ENCODE measurements around the gene RAPGEF3.

Gene RAPGEF3

DNA sequence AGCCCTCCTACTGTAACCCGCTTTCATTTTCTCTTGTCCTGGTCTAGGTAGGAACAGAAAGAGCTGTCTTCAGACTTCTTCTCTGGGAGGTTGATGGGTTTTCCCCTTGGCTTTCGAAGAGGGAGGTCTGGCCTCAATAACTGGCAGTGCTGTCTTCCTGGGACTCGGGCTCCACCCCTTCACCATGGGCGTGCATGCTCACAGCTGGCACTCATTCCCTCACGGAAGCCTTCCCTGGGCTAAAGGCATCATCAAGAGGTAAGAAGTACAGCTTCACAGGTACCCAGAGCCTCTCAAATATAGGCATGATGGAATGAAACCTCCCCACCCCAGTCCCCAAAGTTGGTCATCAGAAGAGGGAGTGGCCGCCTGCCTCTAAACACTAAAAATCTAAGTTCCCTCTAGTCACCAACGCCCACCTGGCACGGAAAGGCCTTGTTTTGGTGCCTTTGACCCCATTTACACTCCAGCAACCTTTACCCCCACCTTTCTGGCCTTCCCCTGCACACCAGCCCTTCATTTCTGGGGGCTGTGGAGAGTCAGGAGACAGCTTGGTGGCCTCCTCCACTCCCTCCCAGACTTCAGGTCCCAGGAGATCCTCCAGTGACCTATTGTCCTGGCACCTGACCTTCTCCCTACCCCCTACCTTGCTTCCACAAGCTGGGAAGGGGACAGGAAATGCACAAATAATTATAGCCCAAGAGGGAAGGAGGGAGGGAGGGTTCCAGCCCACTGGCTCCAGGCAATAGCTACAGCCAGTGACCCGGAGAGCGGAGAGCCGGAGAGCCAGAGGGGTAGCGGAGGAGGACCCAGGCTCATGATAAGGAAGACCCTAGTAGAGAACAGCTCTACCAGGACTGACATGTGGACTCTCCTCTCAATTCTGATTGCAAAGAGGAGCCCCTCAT lies 2.8 kb downstream of the RAPGEF3 start:
- DNase-seq = no peak

- no peak for DNase-seq
Observed at GRCh38 chr12:47754881-47755280, 3.8 kb downstream of the RAPGEF3 start.

GRCh38 chr12:47754126-47754525 lies 4.6 kb downstream of the RAPGEF3 start:
- no peak for DNase-seq

DNA sequence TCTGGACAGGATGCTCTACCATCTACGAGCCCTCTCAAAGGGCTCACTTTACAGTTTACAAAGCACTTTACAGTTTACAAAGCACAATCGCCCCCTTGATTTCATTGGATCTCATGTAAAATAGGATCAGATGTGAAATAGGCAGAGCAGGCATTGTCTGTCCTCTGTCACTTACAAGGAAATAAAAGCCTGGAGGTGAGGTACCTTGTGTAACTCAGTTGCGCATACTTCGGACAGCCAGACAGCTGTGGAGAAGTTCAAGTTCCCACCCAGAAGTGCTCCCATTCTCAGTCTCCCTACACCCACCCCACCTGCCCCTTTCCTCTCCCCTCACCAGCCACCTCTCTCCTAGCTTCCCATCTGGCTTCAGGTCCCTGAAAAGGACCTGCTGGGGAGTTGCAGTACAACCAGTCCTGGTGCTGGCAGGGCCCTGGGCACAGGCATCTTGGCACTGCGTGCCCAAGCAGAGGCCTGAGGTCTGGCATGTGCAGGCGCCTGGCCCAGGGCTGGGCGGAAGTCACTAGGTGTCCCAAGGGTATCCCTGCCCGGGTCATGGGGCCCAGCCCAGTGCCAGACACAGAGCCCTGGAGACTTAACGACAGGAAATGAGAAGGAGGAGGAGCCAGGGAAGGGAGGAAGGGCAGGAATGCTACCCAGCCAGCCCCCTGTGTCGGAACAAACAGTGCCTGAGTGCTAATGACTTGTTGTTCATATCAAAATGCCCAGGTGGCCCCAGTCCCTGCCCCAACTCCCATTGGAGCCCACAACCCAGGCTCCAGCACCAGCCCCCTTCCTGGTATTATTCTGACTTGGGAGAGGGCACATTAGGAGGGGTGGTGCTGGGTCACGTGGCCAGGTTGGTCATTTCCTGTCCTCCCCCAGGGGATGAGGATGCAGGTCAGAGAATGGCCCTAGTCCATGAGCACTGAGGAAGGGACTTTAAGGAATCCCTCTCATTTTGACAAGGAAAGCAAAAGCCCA lies 5.4 kb downstream of the RAPGEF3 start:
- no peak for DNase-seq

DNA sequence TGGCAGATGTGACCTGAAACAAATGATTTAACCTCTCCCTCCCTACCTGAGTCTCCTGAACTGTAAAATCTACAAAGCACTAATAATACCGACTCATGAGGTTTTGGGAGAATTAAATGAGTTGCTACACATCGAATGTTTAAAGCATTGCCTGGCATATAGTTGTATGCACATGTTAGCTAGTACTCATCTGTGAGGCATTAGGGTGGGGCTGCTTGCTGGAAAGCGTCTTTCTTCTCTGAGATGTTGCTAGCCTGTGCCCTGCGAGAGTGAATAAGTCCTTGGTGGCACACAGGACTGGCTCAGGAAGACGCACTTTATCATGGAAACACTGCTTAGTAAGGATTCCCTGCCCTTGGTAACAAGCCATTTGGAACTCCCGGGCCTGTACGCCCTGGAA lies 6.1 kb downstream of the RAPGEF3 start:
- DNase-seq = no peak

GRCh38 chr12:47752121-47752520 lies 6.6 kb downstream of the RAPGEF3 start:
- no peak for DNase-seq

DNA sequence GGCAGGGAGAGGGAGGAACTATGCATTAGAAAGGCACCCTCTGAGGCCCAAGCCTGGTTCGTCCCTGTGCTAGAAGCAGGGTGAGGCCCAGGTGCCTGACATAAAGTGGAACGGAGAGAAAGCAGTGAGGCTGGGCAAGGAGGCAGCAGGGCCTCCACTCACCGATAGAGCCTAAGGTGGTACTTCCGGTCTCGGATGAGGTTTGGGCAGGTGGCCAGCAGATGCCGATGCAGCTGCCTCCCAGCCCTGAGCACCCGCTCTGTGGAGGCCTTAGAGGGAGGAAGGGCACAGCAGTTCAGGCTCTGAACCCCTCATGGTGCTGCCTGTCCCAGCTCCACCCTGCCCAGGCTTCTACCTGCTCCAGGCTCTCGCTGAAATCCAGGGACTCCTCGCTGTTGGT lies 7.1 kb downstream of the RAPGEF3 start:
- DNase-seq = no peak

- no peak for DNase-seq
Observed at GRCh38 chr12:47750916-47751470, 7.7 kb downstream of the RAPGEF3 start.

- no peak for DNase-seq
Observed at GRCh38 chr12:47750229-47750798, 8.4 kb downstream of the RAPGEF3 start.

DNA sequence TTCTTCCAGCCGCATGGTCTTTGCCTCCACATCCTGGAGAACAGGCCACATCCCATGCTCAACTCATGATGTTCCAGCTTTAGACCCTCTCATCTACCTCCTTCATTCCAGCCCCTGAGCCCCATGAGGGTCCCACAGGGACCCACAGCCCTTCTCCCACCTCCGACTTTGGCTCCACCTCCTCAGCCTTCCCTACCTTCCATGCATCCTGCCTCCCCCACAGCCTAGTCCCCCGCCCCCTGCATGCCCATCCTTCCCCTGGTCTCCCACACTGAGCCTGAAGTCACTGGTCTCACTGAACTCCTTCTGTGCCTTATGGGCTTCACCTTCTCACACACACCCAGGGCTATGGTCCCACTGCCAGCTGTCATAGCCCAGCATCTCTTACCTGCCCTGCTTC lies 9.8 kb downstream of the RAPGEF3 start:
- DNase-seq = no peak

- no peak for DNase-seq
Observed at GRCh38 chr12:47748507-47748828, 10.2 kb downstream of the RAPGEF3 start.

- DNase-seq = no peak
Observed at GRCh38 chr12:47747596-47748506, 10.8 kb downstream of the RAPGEF3 start.

- no peak for DNase-seq
Observed at GRCh38 chr12:47747126-47747525, 11.6 kb downstream of the RAPGEF3 start.

DNA sequence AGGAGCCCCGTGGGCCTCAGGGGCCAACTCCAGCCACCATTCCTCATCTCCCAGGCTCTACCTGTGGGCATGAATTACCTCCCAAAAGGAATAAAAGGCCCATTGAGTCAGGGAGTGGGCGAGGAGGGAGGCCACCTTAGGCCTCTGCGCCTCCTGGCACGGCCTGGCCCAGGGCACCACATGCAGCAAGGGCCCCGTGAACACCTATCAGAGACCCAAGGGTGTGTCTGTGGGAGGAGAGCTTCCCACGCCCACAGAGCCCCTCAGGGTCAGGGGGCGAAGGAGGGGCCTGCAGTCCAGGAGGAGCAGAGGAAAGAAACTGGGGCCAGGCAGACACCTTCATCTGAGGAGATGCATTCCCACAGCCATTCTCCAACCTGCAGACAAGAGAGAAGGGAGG lies 12.2 kb downstream of the RAPGEF3 start:
- DNase-seq = no peak

- no peak for DNase-seq
Observed at GRCh38 chr12:47746073-47746472, 12.6 kb downstream of the RAPGEF3 start.

DNA sequence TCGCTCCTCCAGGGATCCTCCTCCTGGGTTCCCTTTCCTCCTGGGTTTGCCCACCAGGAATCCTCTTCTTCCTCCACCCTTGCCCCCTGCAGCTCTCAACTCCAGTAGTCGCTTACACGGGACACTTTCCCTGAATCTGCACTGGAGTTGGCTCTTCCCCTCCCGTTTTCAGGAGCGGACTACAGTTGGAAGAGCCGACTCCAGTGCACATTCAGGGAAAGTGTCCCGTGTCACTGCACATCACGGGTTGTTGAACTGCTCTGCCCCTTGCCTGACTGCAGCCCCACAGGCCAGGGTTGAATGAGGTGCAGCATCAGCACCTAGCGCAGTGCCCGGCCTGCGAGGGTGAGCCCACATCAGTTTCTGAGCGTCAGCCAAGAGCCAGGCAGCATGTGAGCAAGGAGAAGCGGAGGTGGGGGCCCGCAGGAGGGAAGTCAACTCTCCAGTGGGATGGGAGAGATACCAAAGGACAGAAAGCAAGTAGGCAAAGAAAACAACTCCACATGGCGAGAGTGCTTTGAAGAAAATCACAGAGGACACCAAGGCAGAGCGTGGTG lies 13.1 kb downstream of the RAPGEF3 start:
- DNase-seq = no peak

DNA sequence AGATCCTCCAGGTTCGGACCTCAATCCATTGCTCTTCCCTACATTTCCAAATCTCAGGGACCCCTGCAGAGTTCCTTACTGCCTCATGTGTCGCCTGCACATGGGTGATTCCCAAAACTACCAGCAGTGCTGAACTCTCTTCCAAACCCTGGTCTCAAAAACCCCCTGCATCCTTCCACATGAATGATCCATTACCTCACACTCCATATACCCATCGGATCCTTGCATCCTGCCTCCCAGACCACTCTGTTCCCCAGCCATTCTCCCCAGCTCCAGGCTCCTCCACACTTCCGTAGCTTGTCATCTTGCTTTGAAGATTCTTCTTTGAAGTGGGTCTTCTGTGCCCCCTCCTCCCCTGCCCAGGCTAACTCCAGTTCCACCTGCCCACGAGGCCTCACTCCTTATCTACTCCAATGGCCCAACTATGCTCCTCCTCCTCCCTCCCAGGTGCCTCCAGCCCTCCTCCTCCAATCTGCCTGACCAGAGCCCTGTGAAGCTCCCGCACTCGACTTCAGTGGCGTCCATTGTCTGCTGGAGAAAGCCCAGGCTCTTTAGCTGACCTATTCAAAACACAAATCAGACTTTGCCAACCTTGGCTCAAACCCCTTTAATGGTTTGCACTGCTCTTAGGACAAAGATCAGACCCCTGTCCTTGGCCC lies 13.8 kb downstream of the RAPGEF3 start:
- DNase-seq = no peak

GRCh38 chr12:47744005-47744651 lies 14.6 kb downstream of the RAPGEF3 start:
- DNase-seq = peak; percentile 13 to 17

- no peak for DNase-seq
Observed at GRCh38 chr12:47743311-47743860, 15.3 kb downstream of the RAPGEF3 start.

DNA sequence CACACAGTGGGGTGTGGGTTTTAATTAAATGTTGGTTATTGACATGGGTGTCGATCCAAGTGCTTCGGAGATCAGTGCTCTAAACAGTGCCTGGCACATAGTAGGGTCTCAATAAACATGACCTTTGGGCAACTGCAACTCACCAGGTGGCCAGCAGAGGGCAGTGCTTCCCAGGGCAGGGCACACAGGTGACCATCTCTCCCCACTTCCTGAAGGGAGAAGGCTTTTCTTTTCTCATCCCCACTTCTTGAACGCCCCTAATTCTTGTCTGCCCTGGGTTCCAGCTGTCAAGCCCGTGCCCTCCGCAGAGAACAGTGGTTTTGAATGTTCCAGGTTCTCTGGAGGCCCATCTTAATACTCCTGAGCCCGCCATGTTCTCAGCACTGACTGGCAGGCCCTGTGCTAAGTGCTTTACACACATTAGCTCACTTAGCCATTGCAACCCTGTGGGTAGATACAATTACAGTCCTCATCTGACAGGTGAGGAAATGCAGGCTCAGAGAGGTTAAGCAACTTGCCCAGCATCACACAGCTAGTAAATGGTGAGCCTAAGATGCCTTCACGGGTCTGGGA lies 16.3 kb downstream of the RAPGEF3 start:
- peak; percentile 6 to 27 for DNase-seq
